GM18909 (cell line): ENCODE results near the gene CDKAL1.

Source experiments
- ATAC-seq: cut with Tn5 transposase; IDR thresholded peaks from one replicate; pipeline ENCODE4 v1.9.1; 2021; ENCODE audit warnings: mild to moderate bottlenecking; ENCODE audit not compliant: unreplicated experiment, poor library complexity

Gene CDKAL1

GRCh38 chr6:20664250-20664649, 130.0 kb downstream of the CDKAL1 start:
- ATAC-seq = no peak

GRCh38 chr6:20665290-20665689, 131.0 kb downstream of the CDKAL1 start:
- ATAC-seq = no peak

GRCh38 chr6:20669571-20670314, 135.5 kb downstream of the CDKAL1 start:
- peak; percentile 91 for ATAC-seq

GRCh38 chr6:20670750-20671149, 136.5 kb downstream of the CDKAL1 start:
- ATAC-seq = no peak

- ATAC-seq = no peak
Observed at GRCh38 chr6:20672038-20672437, 137.8 kb downstream of the CDKAL1 start.

GRCh38 chr6:20673458-20673857, 139.2 kb downstream of the CDKAL1 start:
- no peak for ATAC-seq

GRCh38 chr6:20674664-20675063, 140.4 kb downstream of the CDKAL1 start:
- ATAC-seq = no peak

- no peak for ATAC-seq
Observed at GRCh38 chr6:20678831-20679352, 144.6 kb downstream of the CDKAL1 start.

GRCh38 chr6:20680697-20681165, 146.5 kb downstream of the CDKAL1 start:
- ATAC-seq = peak; percentile 80

GRCh38 chr6:20681243-20681684, 147.0 kb downstream of the CDKAL1 start:
- ATAC-seq = peak; percentile 73

GRCh38 chr6:20684474-20684873, 150.2 kb downstream of the CDKAL1 start:
- ATAC-seq = no peak

GRCh38 chr6:20686142-20686541, 151.9 kb downstream of the CDKAL1 start:
- no peak for ATAC-seq

GRCh38 chr6:20687494-20687893, 153.2 kb downstream of the CDKAL1 start:
- ATAC-seq = no peak

GRCh38 chr6:20688710-20689500, 154.6 kb downstream of the CDKAL1 start:
- ATAC-seq = peak; percentile 94

GRCh38 chr6:20691185-20691584, 156.9 kb downstream of the CDKAL1 start:
- ATAC-seq = no peak

- ATAC-seq = no peak
Observed at GRCh38 chr6:20692023-20692422, 157.8 kb downstream of the CDKAL1 start.

GRCh38 chr6:20693466-20694063, 159.3 kb downstream of the CDKAL1 start:
- no peak for ATAC-seq

GRCh38 chr6:20696676-20697075, 162.4 kb downstream of the CDKAL1 start:
- no peak for ATAC-seq

- ATAC-seq = no peak
Observed at GRCh38 chr6:20698675-20699074, 164.4 kb downstream of the CDKAL1 start.

GRCh38 chr6:20699402-20699801, 165.1 kb downstream of the CDKAL1 start:
- ATAC-seq = no peak

GRCh38 chr6:20700375-20700774, 166.1 kb downstream of the CDKAL1 start:
- ATAC-seq = peak; percentile 53
